Tibial nerve (tissue), 4 donors: ENCODE data around the gene G3BP2.

Experiments used
- CTCF ChIP-seq, 5 experiments: fragments of 200-600 bp in 3 of 5; fragments of 450-650 bp in 2 of 5; sonication (generic) in 3 of 5; IDR thresholded peaks; one replicate each; pipeline ENCODE4 v1.5.1; 2016 to 2019; ENCODE audit warnings: antibody characterized with exemption in 5 of 5, mild to moderate bottlenecking in 3 of 5, moderate library complexity in 2 of 5
- EP300 ChIP-seq, 2 donors: sonication (generic); formaldehyde crosslinking; IDR thresholded peaks; one replicate each; pipeline ENCODE4 v1.6.1; 2017; ENCODE audit warnings: antibody characterized with exemption in 2 of 2, mild to moderate bottlenecking in 1 of 2
- POLR2A ChIP-seq, 2 donors: fragments of 450-650 bp; IDR thresholded peaks; one replicate each; pipeline ENCODE4 v1.6.1; 2017; ENCODE audit warnings: antibody characterized with exemption in 2 of 2, mild to moderate bottlenecking in 2 of 2, moderate library complexity in 2 of 2

GRCh38 chr4:75714011-75714410 lies 40.8 kb upstream of the G3BP2 start:
- no peak for TF ChIP-seq CTCF (IDR thresholded peaks at IDR 0.05)
- no peak for TF ChIP-seq EP300 (IDR thresholded peaks at IDR 0.05)
- no peak for TF ChIP-seq POLR2A (IDR thresholded peaks at IDR 0.05)
